HG03159 (cell line): ENCODE data around the gene SYT10.
"Not testable (repeated sequence)": the region's sequence is repeated elsewhere in the genome, so short reads cannot be mapped to it uniquely, and the experiment has no call there.

Source experiments
- ATAC-seq: cut with Tn5 transposase; IDR thresholded peaks from one replicate; pipeline ENCODE4 v1.9.1; 2021; ENCODE audit warnings: mild to moderate bottlenecking, moderate library complexity; ENCODE audit not compliant: unreplicated experiment

Gene SYT10

DNA sequence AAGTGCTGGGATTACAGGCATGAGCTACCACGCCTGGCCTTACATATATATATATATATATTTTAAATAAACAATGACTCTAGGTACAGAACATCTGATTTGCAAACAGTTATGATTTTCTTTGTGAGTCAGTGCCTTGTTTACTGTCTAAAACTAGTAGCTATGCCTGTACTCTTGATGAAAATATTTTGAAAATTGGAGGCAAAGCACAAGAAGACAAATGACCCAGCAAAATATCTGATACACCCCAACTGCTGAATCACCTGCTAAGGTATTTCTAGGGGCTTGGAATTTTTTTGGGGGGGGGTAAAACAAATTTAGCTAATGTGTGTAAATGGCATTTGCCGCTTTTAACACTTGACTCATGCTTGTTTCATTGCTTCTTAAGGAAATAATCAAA, 69.3 kb downstream of the SYT10 start:
- ATAC-seq, result no peak

DNA sequence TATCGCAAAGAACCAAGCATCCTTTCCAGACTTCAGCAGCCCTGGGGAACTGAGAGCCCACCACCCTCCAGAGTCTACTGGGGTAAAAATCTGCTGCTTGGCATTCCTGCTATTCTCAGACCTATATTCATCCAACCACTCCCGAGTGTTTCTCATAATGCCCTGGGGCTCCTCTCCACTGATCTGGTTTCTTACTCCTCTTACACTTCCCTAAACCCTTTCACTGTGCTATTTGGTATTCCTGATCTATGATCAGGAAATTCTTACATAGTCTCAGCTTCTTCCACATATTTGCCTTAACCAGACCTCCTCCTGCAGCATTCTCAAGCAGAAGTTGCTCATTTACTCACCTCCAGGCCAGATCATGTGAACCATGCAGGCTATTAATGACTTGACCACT, 82.4 kb downstream of the SYT10 start:
- ATAC-seq, result no peak

DNA sequence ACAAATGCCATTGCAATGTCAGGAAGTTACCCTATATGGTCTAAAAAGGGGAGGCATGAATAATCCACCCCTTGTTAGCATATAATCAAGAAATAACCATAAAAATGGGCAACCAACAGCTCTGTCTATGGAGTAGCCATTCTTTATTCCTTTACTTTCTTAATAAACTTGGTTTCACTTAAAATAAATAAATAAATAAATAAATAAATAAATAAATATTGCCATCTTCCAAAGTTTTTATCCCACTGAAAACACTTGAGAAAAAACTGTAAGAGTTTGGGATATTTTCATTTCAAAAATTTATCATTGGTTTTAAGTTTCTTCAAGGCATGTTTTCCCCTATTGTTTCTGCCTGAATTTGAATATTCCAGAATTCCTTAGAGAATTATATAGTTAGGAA, 89.8 kb downstream of the SYT10 start:
- no peak for ATAC-seq

DNA sequence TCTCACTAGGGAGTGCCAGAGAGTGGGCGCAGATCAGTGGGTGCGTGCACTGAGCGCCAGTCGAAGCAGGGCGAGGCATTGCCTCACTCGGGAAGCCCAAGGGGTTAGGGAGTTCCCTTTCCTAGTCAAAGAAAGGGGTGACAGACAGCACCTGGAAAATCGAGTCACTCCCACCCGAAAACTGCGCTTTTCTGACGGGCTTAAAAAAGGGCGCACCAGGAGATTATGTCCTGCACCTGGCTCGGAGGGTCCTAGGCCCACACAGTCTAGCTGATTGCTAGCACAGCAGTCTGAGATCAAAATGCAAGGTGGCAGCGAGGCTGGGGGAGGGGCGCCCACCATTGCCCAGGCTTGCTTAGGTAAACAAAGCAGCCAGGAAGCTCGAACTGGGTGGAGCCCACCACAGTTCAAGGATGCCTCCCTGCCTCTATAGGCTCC, 107.6 kb downstream of the SYT10 start:
- ATAC-seq, result not testable (repeated sequence)

DNA sequence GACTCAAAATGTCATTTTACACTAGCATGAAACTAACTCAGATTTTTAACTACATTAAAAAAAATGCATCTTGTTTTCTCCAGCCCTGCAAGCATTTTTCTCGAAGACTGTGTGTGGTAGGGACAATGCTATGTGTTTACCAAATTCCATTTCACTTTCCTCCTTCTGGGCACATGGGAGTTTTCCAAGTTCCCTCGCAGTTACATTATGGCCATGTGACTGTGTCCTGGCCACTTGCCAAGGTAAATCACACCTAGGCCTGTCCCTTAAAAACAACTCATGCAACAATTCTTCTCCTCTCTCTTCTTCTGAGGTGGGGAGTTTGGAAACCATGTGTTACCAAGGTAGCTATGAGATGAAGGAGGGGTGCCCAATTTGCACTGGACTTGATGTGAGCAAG, 108.7 kb downstream of the SYT10 start:
- ATAC-seq, result no peak
